Measurements from ENCODE around the gene HOTAIR.

The HOTAIR gene

GRCh38 chr12:53960187-53961024 is 14.3 kb downstream of the HOTAIR start:
- DNase-seq (ENCODE audit: low read depth), result no peak

- no peak for DNase-seq (ENCODE audit: low read depth)
Measured at GRCh38 chr12:53959314-53959713, 15.4 kb downstream of the HOTAIR start.

- DNase-seq (ENCODE audit: low read depth), result no peak
Measured at GRCh38 chr12:53958128-53958527, 16.6 kb downstream of the HOTAIR start.

GRCh38 chr12:53956914-53957536 is 17.7 kb downstream of the HOTAIR start:
- no peak for DNase-seq (ENCODE audit: low read depth)

GRCh38 chr12:53956251-53956887 is 18.4 kb downstream of the HOTAIR start:
- no peak for DNase-seq (ENCODE audit: low read depth)

- DNase-seq (ENCODE audit: low read depth), result no peak
Measured at GRCh38 chr12:53955776-53956250, 18.9 kb downstream of the HOTAIR start.

- no peak for DNase-seq (ENCODE audit: low read depth)
Measured at GRCh38 chr12:53955036-53955775, 19.5 kb downstream of the HOTAIR start.

- no peak for DNase-seq (ENCODE audit: low read depth)
Measured at GRCh38 chr12:53954694-53955035, 20.1 kb downstream of the HOTAIR start, which contains the start of gene HOXC12. TSS of gene HOXC12 (plus strand) at chr12:53954903. CDS start at chr12:53954930, 27 bp downstream.

- no peak for DNase-seq (ENCODE audit: low read depth)
Measured at GRCh38 chr12:53953831-53954693, 20.7 kb downstream of the HOTAIR start.

- DNase-seq (ENCODE audit: low read depth), result no peak
Measured at GRCh38 chr12:53952871-53953734, 21.7 kb downstream of the HOTAIR start.

GRCh38 chr12:53952335-53952694 is 22.4 kb downstream of the HOTAIR start:
- DNase-seq (ENCODE audit: low read depth), result no peak

- DNase-seq (ENCODE audit: low read depth), result no peak
Measured at GRCh38 chr12:53951577-53952334, 23.0 kb downstream of the HOTAIR start.

- DNase-seq (ENCODE audit: low read depth), result no peak
Measured at GRCh38 chr12:53950789-53951576, 23.8 kb downstream of the HOTAIR start.

- no peak for DNase-seq (ENCODE audit: low read depth)
Measured at GRCh38 chr12:53950437-53950773, 24.3 kb downstream of the HOTAIR start.

- DNase-seq (ENCODE audit: low read depth), result no peak
Measured at GRCh38 chr12:53949631-53950436, 24.9 kb downstream of the HOTAIR start.

GRCh38 chr12:53948650-53949593 is 25.8 kb downstream of the HOTAIR start:
- DNase-seq (ENCODE audit: low read depth), result no peak

- DNase-seq (ENCODE audit: low read depth), result no peak
Measured at GRCh38 chr12:53947743-53948142, 27.0 kb downstream of the HOTAIR start.

All from EH (cell line).